Nephron progenitor cell (in vitro differentiated cells): Measurements from ENCODE around the gene NXPH3.

Experiments
- DNase-seq: peaks from one replicate; pipeline ENCODE4 v3.0.0; 2021
- H3K27ac Mint-ChIP-seq: 2 replicates; pipeline ENCODE4 v1.8.0; 2021; ENCODE audit warnings: mild to moderate bottlenecking, moderate library complexity, mixed read lengths
- H3K27me3 Mint-ChIP-seq: 2 replicates; pipeline ENCODE4 v1.8.0; 2021; ENCODE audit warnings: mild to moderate bottlenecking, low read depth, mixed read lengths; ENCODE audit not compliant: poor library complexity
- H3K36me3 Mint-ChIP-seq: 2 replicates; pipeline ENCODE4 v1.8.0; 2021; ENCODE audit warnings: low read depth, mixed read lengths
- H3K4me1 Mint-ChIP-seq: 2 replicates; pipeline ENCODE4 v1.8.0; 2021; ENCODE audit warnings: mixed read lengths
- H3K4me3 Mint-ChIP-seq: 2 replicates; pipeline ENCODE4 v1.8.0; 2021; ENCODE audit warnings: mild to moderate bottlenecking, moderate library complexity, mixed read lengths
- H3K9me3 Mint-ChIP-seq: 2 replicates; pipeline ENCODE4 v1.8.0; 2021; ENCODE audit warnings: mild to moderate bottlenecking, moderate library complexity, mixed read lengths
- CTCF ChIP-seq: fragments of 200-600 bp; sonication (generic); IDR thresholded peaks from 2 replicates; pipeline ENCODE4 v1.5.0; 2021; ENCODE audit warnings: antibody characterized with exemption

Gene NXPH3

GRCh38 chr17:49629447-49629846 is 53.8 kb downstream of the NXPH3 start:
- no peak overlapping the region for H3K27ac Mint-ChIP-seq
- H3K4me1 Mint-ChIP-seq, result peaks cover 17% of the 10 kb centered on the region
- DNase-seq, result no peak
- H3K36me3 Mint-ChIP-seq, result peaks cover 5% of the 10 kb centered on the region
- no peaks in the 10 kb centered on the region for H3K27me3 Mint-ChIP-seq
- no peak overlapping the region for H3K4me3 Mint-ChIP-seq
- H3K9me3 Mint-ChIP-seq, result no peaks in the 10 kb centered on the region
- TF ChIP-seq CTCF, result no peak

GRCh38 chr17:49630113-49630900 is 54.6 kb downstream of the NXPH3 start:
- Mint-ChIP-seq H3K27ac (no peak overlapping the region), H3K4me1 (peaks cover 22% of the 10 kb centered on the region), H3K36me3 (peaks cover 5% of the 10 kb centered on the region), H3K4me3 (no peak overlapping the region), H3K9me3 (no peaks in the 10 kb centered on the region), H3K27me3 (no peaks in the 10 kb centered on the region)
- no peak for DNase-seq
- TF ChIP-seq CTCF, result no peak

- H3K9me3 Mint-ChIP-seq, result no peaks in the 10 kb centered on the region
- no peaks in the 10 kb centered on the region for H3K27me3 Mint-ChIP-seq
- no peak overlapping the region for H3K4me3 Mint-ChIP-seq
- DNase-seq, result no peak
- no peak overlapping the region for H3K27ac Mint-ChIP-seq
- H3K4me1 Mint-ChIP-seq, result peaks cover 22% of the 10 kb centered on the region
- H3K36me3 Mint-ChIP-seq, result no peaks in the 10 kb centered on the region
- no peak for TF ChIP-seq CTCF
Measured at GRCh38 chr17:49631496-49631895, 55.8 kb downstream of the NXPH3 start.
